Heart right ventricle (tissue), 16 donors: ENCODE results near the gene ZFHX2. TPM values are rescaled to one million over a fixed set of nuclear protein-coding genes. Genes with fewer than 3 reads are reported as not detected.
A peak's percentile ranks its signal among the peaks of the same experiment; 100 is the strongest.
"Not testable (repeated sequence)": the region's sequence is repeated elsewhere in the genome, so short reads cannot be mapped to it uniquely, and the experiment has no call there.

Source experiments
- ATAC-seq, 8 donors: fragments of 200-7000 bp; cut with Tn5 transposase; one replicate each; pipeline ENCODE4 v1.9.1; 2020; ENCODE audit warnings: mild to moderate bottlenecking in 8 of 8, moderate library complexity in 8 of 8, moderate number of reproducible peaks in 1 of 8
- DNase-seq, 2 donors: peaks; one replicate each; pipeline ENCODE4 v3.0.0-alpha.2; 2020
- H3K27ac ChIP-seq, 10 donors: fragments of 200-600 bp; sonication (generic) in 2 of 10; one replicate each; pipeline versions ENCODE4 v1.5.0 to v1.8.0; 2020 to 2022; ENCODE audit warnings: mild to moderate bottlenecking in 3 of 10
- H3K27me3 ChIP-seq, 7 donors: fragments of 200-600 bp; one replicate each; pipeline ENCODE4 v1.8.0; 2021 to 2022; ENCODE audit warnings: mild to moderate bottlenecking in 2 of 7
- H3K36me3 ChIP-seq, 9 donors: fragments of 200-600 bp; sonication (generic) in 1 of 9; one replicate each; pipeline versions ENCODE4 v1.5.0 to v1.8.0; 2020 to 2022; ENCODE audit warnings: mild to moderate bottlenecking in 2 of 9
- H3K4me1 ChIP-seq, 9 donors: fragments of 200-600 bp; sonication (generic) in 1 of 9; one replicate each; pipeline versions ENCODE4 v1.5.0 to v1.8.0; 2020 to 2022; ENCODE audit warnings: mild to moderate bottlenecking in 4 of 9
- H3K4me3 ChIP-seq, 10 donors: fragments of 200-600 bp; sonication (generic) in 2 of 10; one replicate each; pipeline versions ENCODE4 v1.5.0 to v1.8.0; 2020 to 2022; ENCODE audit warnings: mild to moderate bottlenecking in 7 of 10, moderate library complexity in 2 of 10
- H3K9me3 ChIP-seq, 11 donors: fragments of 200-600 bp in 10 of 11; sonication (generic) in 2 of 11; one replicate each; pipeline versions ENCODE4 v1.5.0 to v1.8.0; 2013 to 2022; ENCODE audit warnings: mild to moderate bottlenecking in 2 of 11, control low read depth in 1 of 11, moderate library complexity in 1 of 11
- WGBS, 2 donors: extraction: QIAGEN DNeasy Blood & Tissue Kit; methylation state at CpG; one replicate each; pipeline ENCODE4 v1.1.7; 2013; ENCODE audit warnings: inconsistent platforms in 1 of 2; 5-methylcytosine and 5-hydroxymethylcytosine counted together
- intact Hi-C, 10 donors: fragments of 100-400 bp; cut with DNase I; formaldehyde crosslinking; loops; one replicate each; pipeline versions ENCODE4 v1.11.1 to v1.14.2; 2022
- long read RNA-seq, 3 donors: library from polyadenylated mRNA; unstranded; transcript quantifications; one replicate each; pipeline ENCODE4 v2.0.0, GENCODE V29; 2020 to 2021
- polyA plus RNA-seq, 2 donors: library from polyadenylated mRNA; stranded (reverse); fragments of 200-250 nt; gene quantifications; one replicate each; pipeline ENCODE4 v1.2.3, GENCODE V29; 2013
- total RNA-seq, 10 donors: library from RNA; stranded (reverse); fragmentation: NEBNext Ultra II Directional in 3 of 10; extraction: Animal tissue kit (Norgen Biotek cat#: 25700) in 3 of 10; gene quantifications; one replicate each; pipeline versions ENCODE4 v1.2.1 to v1.2.4, GENCODE V29; 2021 to 2023
- TF ChIP-seq, protein P1 (sequence below), 9 donors: fragments of 200-600 bp; sonication (generic) in 2 of 9; IDR thresholded peaks; one replicate each; pipeline versions ENCODE4 v1.5.0 to v1.8.0; 2021 to 2022; ENCODE audit warnings: antibody characterized with exemption in 9 of 9, mild to moderate bottlenecking in 5 of 9, moderate library complexity in 1 of 9
- donor health status: Arrhythmogenic right ventricular cardiomyopathy.
- donor health status: ischemic (EF 13 %, LVEDD 7.1; RV severe dilation, severe dysfunction).
- donor health status: healthy with polysubstance abuse.
- donor health status: DM: no; HTN: yes; CAD: no.
- donor health status: DM: no; HTN: no; CAD: no.
- donor health status: ischemic (EF 25% LVEDD 6.9; RV normal size, moderate dysfunction).
- donor health status: ischemic (EF 25% LVEDD 5.7; RV mildly dilated, moderate dysfunction).
- donor health status: healthy.
- donor health status: DM: yes; HTN: yes; CAD: no.
- donor health status: Ischemic cardiomyopathy.
- donor health status: ischemic (EF 35%, LVEDD 5.7; RV mildly dilated, moderate dysfunction).
- donor health status: nonischemic (EF 11% LVEDD 7.7; RV severe dilation, severe dysfunction).
- donor health status: DM: yes; HTN: yes; CAD: no.
- donor health status: PGD.
- donor health status: ischemic (EF 29% LVEDD 5.4; RV normal size, mild dysfunction).
- donor health status: nonischemic (EF 23%, LVEDD 6.1; RV moderate dilation, normal function).

The ZFHX2 gene
- total RNA-seq = 1 to 10 TPM in 5 of 10 donors, under 1 TPM in 5; 0.57 to 1.9 (median 1.1) TPM
- 1 to 10 TPM in 1 of 2 donors, under 1 TPM in 1; 0.25 to 1.0 TPM for polyA plus RNA-seq
- long read RNA-seq, donor 1 = 0 reads
- long read RNA-seq, donor 2 = 0 reads
- long read RNA-seq, donor 3 = 0 reads

- intact Hi-C loops = loop anchor here in 2 of 10 donors (10.0 kb wide), 1 partner anchor 227 kb away; the partner anchor contains the start of gene PABPN1 (in 2 of the 2)
Measured at GRCh38 chr14:23551266-23552028, at the start of gene ZFHX2. Gene ZFHX2, minus strand, starts transcription at chr14:23551765. Its CDS starts 16,440 bp downstream, at chr14:23535325.

GRCh38 chr14:23600806-23601205 lies 49.2 kb upstream of the ZFHX2 start:
- H3K27ac ChIP-seq = no peak overlapping the region
- TF ChIP-seq, protein P1, sequence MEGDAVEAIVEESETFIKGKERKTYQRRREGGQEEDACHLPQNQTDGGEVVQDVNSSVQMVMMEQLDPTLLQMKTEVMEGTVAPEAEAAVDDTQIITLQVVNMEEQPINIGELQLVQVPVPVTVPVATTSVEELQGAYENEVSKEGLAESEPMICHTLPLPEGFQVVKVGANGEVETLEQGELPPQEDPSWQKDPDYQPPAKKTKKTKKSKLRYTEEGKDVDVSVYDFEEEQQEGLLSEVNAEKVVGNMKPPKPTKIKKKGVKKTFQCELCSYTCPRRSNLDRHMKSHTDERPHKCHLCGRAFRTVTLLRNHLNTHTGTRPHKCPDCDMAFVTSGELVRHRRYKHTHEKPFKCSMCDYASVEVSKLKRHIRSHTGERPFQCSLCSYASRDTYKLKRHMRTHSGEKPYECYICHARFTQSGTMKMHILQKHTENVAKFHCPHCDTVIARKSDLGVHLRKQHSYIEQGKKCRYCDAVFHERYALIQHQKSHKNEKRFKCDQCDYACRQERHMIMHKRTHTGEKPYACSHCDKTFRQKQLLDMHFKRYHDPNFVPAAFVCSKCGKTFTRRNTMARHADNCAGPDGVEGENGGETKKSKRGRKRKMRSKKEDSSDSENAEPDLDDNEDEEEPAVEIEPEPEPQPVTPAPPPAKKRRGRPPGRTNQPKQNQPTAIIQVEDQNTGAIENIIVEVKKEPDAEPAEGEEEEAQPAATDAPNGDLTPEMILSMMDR (IDR thresholded peaks at IDR 0.05) = no peak
- H3K4me1 ChIP-seq = peaks cover 0 to 25% (median 0%) of the 10 kb centered on the region in 9 donors
- H3K4me3 ChIP-seq = no peak overlapping the region
- H3K27me3 ChIP-seq = no peaks in the 10 kb centered on the region
- no peak for DNase-seq
- H3K9me3 ChIP-seq = peaks cover 0 to 7% (median 0%) of the 10 kb centered on the region in 11 donors
- H3K36me3 ChIP-seq = no peaks in the 10 kb centered on the region
- intact Hi-C loops = no loop called here
- no peak for ATAC-seq
- 100% methylated on average over 1 of the region's 1 CpG for WGBS, 2 donors

More at GRCh38 chr14:23551266-23552028, at the start of gene ZFHX2:
- TF ChIP-seq, protein P1 (IDR thresholded peaks at IDR 0.05) = no peak
- DNase-seq = peak; percentile 77 to 81
- no peaks in the 10 kb centered on the region for H3K36me3 ChIP-seq
- H3K4me1 ChIP-seq = peaks cover 0 to 29% (median 15%) of the 10 kb centered on the region in 9 donors
- 1% methylated on average over 45 to 49 of the region's 49 CpGs for WGBS, 2 donors
- ATAC-seq = peak; percentile 36 to 72 (median 70)
- H3K9me3 ChIP-seq = no peaks in the 10 kb centered on the region
- peak within 1 kb of the TSS; percentile 37 to 82 (median 72) for H3K4me3 ChIP-seq
- peaks cover 0 to 11% (median 0%) of the 10 kb centered on the region in 7 donors for H3K27me3 ChIP-seq
- peak within 1 kb of the TSS in 8 of 10 donors; percentile 37 to 73 (median 58) for H3K27ac ChIP-seq

DNA sequence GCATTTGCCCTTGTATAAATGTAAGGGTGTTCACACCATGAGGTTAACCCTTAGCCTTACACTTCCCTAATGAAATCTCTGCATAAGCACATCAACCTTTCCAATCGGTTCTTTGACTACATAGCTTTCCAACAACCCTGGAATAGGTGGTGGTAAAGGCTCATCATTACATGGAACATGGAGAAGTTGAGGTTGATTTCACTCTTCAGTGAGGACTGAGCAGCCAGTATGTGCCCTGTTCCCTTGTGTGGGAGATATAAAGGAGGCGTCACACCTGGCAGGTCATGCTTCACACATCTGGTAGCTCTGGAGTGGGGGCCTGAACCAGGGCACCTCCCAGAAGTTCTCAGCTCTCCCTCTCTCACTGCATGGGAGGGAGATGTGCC lies 48.8 kb upstream of the ZFHX2 start:
- TF ChIP-seq, protein P1 (IDR thresholded peaks at IDR 0.05) = no peak
- H3K36me3 ChIP-seq = no peaks in the 10 kb centered on the region
- H3K9me3 ChIP-seq = peaks cover 0 to 7% (median 0%) of the 10 kb centered on the region in 11 donors
- H3K27ac ChIP-seq = no peak overlapping the region
- peaks cover 0 to 25% (median 0%) of the 10 kb centered on the region in 9 donors for H3K4me1 ChIP-seq
- no peak for ATAC-seq
- H3K4me3 ChIP-seq = no peak overlapping the region
- 44 to 84% methylated on average over 2 of the region's 2 CpGs for WGBS, 2 donors
- no peaks in the 10 kb centered on the region for H3K27me3 ChIP-seq
- intact Hi-C loops = no loop called here
- DNase-seq = no peak

DNA sequence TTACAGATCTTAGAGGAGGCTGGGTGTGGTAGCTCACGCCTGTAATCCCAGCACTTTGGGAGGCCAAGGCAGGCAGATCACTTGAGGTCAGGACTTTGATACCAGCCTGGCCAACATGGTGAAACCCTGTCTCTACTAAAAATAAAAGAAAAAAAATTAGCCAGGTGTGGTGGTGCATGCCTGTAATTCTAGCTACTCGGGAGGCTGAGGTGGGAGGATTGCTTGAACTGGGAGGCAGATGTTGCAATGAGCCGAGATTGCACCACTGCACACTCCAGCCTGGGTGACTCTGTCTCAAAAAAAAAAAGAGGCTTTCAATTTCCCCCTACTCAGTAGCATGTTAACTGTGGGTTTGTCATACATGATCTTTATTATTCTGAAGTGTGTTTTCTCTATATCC lies 42.6 kb upstream of the ZFHX2 start:
- ATAC-seq, H3K4me3 ChIP-seq, H3K36me3 ChIP-seq, H3K27ac ChIP-seq, DNase-seq, H3K9me3 ChIP-seq, intact Hi-C loops, H3K27me3 ChIP-seq, H3K4me1 ChIP-seq: not testable (repeated sequence)
- 78 to 85% methylated on average over 3 of the region's 3 CpGs for WGBS, 2 donors
